GM18505 (cell line): ENCODE results near the gene JAKMIP1.

Experiments
- ATAC-seq: cut with Tn5 transposase; IDR thresholded peaks from one replicate; pipeline ENCODE4 v1.9.1; 2021; ENCODE audit not compliant: unreplicated experiment
- POLR2A ChIP-seq: IDR thresholded peaks from 4 replicates; pipeline ENCODE4 v1.6.1; 2011; ENCODE audit warnings: borderline replicate concordance; ENCODE audit not compliant: insufficient read depth, insufficient read length; ENCODE audit errors: extremely low read depth

The JAKMIP1 gene

GRCh38 chr4:6169239-6169638 lies 31.1 kb downstream of the JAKMIP1 start:
- ATAC-seq = no peak
- no peak for TF ChIP-seq POLR2A

- no peak for TF ChIP-seq POLR2A
- ATAC-seq = no peak
These were observed 34.6 kb downstream of the JAKMIP1 start for GRCh38 chr4:6165766-6166165.

GRCh38 chr4:6162885-6163284 lies 37.5 kb downstream of the JAKMIP1 start:
- ATAC-seq = no peak
- no peak for TF ChIP-seq POLR2A

- no peak for TF ChIP-seq POLR2A
- ATAC-seq = no peak
These were observed 38.4 kb downstream of the JAKMIP1 start for GRCh38 chr4:6161921-6162464.

- no peak for TF ChIP-seq POLR2A
- no peak for ATAC-seq
These were observed 39.8 kb downstream of the JAKMIP1 start for GRCh38 chr4:6160536-6160935.

GRCh38 chr4:6157926-6158325 lies 42.4 kb downstream of the JAKMIP1 start:
- no peak for ATAC-seq
- no peak for TF ChIP-seq POLR2A

GRCh38 chr4:6155996-6156750 lies 44.2 kb downstream of the JAKMIP1 start:
- no peak for ATAC-seq
- TF ChIP-seq POLR2A = no peak

GRCh38 chr4:6154875-6155274 lies 45.5 kb downstream of the JAKMIP1 start:
- TF ChIP-seq POLR2A = no peak
- ATAC-seq = no peak

GRCh38 chr4:6153874-6154273 lies 46.5 kb downstream of the JAKMIP1 start:
- no peak for ATAC-seq
- TF ChIP-seq POLR2A = no peak

GRCh38 chr4:6152869-6153705 lies 47.3 kb downstream of the JAKMIP1 start:
- no peak for TF ChIP-seq POLR2A
- no peak for ATAC-seq

- no peak for ATAC-seq
- TF ChIP-seq POLR2A = no peak
These were observed 50.2 kb downstream of the JAKMIP1 start for GRCh38 chr4:6150046-6150735.

GRCh38 chr4:6148506-6149205 lies 51.7 kb downstream of the JAKMIP1 start:
- ATAC-seq = no peak
- TF ChIP-seq POLR2A = no peak

- no peak for TF ChIP-seq POLR2A
- no peak for ATAC-seq
These were observed 52.9 kb downstream of the JAKMIP1 start for GRCh38 chr4:6147441-6147840.

GRCh38 chr4:6143603-6144181 lies 56.7 kb downstream of the JAKMIP1 start:
- no peak for TF ChIP-seq POLR2A
- no peak for ATAC-seq
